HepG2 (cell line): ENCODE data around the gene SMAD3. TPM values are rescaled to one million over a fixed set of nuclear protein-coding genes. Genes with fewer than 3 reads are reported as not detected.

Source experiments
- ADNP ChIP-seq: sonication (generic); formaldehyde crosslinking; IDR thresholded peaks from 2 replicates; pipeline ENCODE4 v1.4.0; 2020; ENCODE audit warnings: missing genetic modification reagents
- AGO2 ChIP-seq: fragments of 200-400 bp; formaldehyde crosslinking; optimal IDR thresholded peaks from 2 replicates; pipeline ENCODE3; 2017; ENCODE audit warnings: mild to moderate bottlenecking, low read depth, low read length, moderate library complexity
- BHLHE40 ChIP-seq: IDR thresholded peaks from 2 replicates; pipeline ENCODE4 v1.6.1; 2011; ENCODE audit warnings: low read length, improper control_type of control experiment
- MAF1 ChIP-seq: sonication (generic); formaldehyde crosslinking; IDR thresholded peaks from 2 replicates; pipeline ENCODE4 v1.5.0; 2020; ENCODE audit warnings: missing genetic modification reagents, borderline replicate concordance
- PTBP1 ChIP-seq: fragments of 200-400 bp; formaldehyde crosslinking; IDR thresholded peaks from 2 replicates; pipeline ENCODE4 v1.6.1; 2018; ENCODE audit warnings: low read length, low read depth; ENCODE audit not compliant: poor library complexity, severe bottlenecking
- RBAK ChIP-seq: sonication (generic); formaldehyde crosslinking; IDR thresholded peaks from 2 replicates; pipeline ENCODE4 v1.5.1; 2020; ENCODE audit warnings: mild to moderate bottlenecking, missing genetic modification reagents
- RFX5 ChIP-seq: IDR thresholded peaks from 2 replicates; pipeline ENCODE4 v1.6.1; 2011; ENCODE audit warnings: low read depth, low read length, improper control_type of control experiment
- RFXANK ChIP-seq: IDR thresholded peaks from 2 replicates; pipeline ENCODE4 v1.6.1; 2016
- SMAD1 ChIP-seq: sonication (generic); formaldehyde crosslinking; IDR thresholded peaks from 2 replicates; pipeline ENCODE4 v1.4.0; 2020; ENCODE audit warnings: missing genetic modification reagents, low read depth, mild to moderate bottlenecking, borderline replicate concordance
- ZC3H13 ChIP-seq: sonication (generic); formaldehyde crosslinking; IDR thresholded peaks from 2 replicates; pipeline ENCODE4 v1.8.1; 2023; ENCODE audit warnings: mild to moderate bottlenecking, missing genetic modification reagents, moderate library complexity
- ZNF234 ChIP-seq: sonication (generic); formaldehyde crosslinking; conservative IDR thresholded peaks from 2 replicates; pipeline ENCODE4 v1.5.1; 2020; ENCODE audit warnings: mild to moderate bottlenecking, missing genetic modification reagents
- ZNF652 ChIP-seq: IDR thresholded peaks from 2 replicates; pipeline ENCODE4 v1.6.1; 2016; ENCODE audit warnings: low read depth, borderline replicate concordance
- ZNF678 ChIP-seq: sonication (generic); formaldehyde crosslinking; IDR thresholded peaks from 2 replicates; pipeline ENCODE4 v1.4.0; 2020; ENCODE audit warnings: mild to moderate bottlenecking, missing genetic modification reagents
- polyA plus RNA-seq, 8 experiments: library from polyadenylated mRNA; depleted of rRNA in 3 of 8; stranded (reverse) in 7 of 8; unstranded in 1 of 8; fragments of >200 nt; fragmentation: Illumina TruSeq in 4 of 8; extraction: Trizol in 4 of 8; gene quantifications; 2 replicates each; pipeline versions ENCODE4 v1.2.1 to v1.2.3, GENCODE V29; 2011 to 2016; ENCODE audit warnings: low read depth in 4 of 8, missing spikeins in 1 of 8, mixed read lengths in 1 of 8; ENCODE audit not compliant: insufficient read depth in 1 of 8
- total RNA-seq, 5 experiments: library from RNA; depleted of rRNA; stranded (reverse); fragments of >200 nt; fragmentation: Illumina TruSeq; extraction: Trizol; gene quantifications; 2 replicates each; pipeline ENCODE4 v1.2.3, GENCODE V29; 2016; ENCODE audit warnings: low read depth in 1 of 5
- TF ChIP-seq, protein P1 (sequence below): sonication (generic); formaldehyde crosslinking; IDR thresholded peaks from 2 replicates; pipeline ENCODE4 v1.5.1; 2020; ENCODE audit warnings: mild to moderate bottlenecking, missing genetic modification reagents, moderate library complexity
- TF ChIP-seq, protein P2 (sequence below): sonication (generic); formaldehyde crosslinking; IDR thresholded peaks from 2 replicates; pipeline ENCODE4 v1.4.0; 2020; ENCODE audit warnings: missing genetic modification reagents, low read depth, mild to moderate bottlenecking, borderline replicate concordance
- TF ChIP-seq, protein P3 (sequence below): IDR thresholded peaks from 2 replicates; pipeline ENCODE4 v1.6.1; 2012; ENCODE audit warnings: low read depth, low read length, improper control_type of control experiment
- TF ChIP-seq, protein P4 (sequence below): sonication (generic); formaldehyde crosslinking; IDR thresholded peaks from 2 replicates; pipeline ENCODE4 v1.5.1; 2020; ENCODE audit warnings: mild to moderate bottlenecking, moderate library complexity, missing genetic modification reagents
- TF ChIP-seq, protein P5 (sequence below): sonication (generic); formaldehyde crosslinking; IDR thresholded peaks from 2 replicates; pipeline ENCODE4 v1.8.1; 2023; ENCODE audit warnings: missing genetic modification reagents, inconsistent platforms, borderline replicate concordance

The SMAD3 gene
- total and polyA plus RNA-seq, 2 of the 13 experiments (the other 11 are each of a cell fraction or from before 2014, with no cell fraction given): 8.6 to 56.3 TPM

DNA sequence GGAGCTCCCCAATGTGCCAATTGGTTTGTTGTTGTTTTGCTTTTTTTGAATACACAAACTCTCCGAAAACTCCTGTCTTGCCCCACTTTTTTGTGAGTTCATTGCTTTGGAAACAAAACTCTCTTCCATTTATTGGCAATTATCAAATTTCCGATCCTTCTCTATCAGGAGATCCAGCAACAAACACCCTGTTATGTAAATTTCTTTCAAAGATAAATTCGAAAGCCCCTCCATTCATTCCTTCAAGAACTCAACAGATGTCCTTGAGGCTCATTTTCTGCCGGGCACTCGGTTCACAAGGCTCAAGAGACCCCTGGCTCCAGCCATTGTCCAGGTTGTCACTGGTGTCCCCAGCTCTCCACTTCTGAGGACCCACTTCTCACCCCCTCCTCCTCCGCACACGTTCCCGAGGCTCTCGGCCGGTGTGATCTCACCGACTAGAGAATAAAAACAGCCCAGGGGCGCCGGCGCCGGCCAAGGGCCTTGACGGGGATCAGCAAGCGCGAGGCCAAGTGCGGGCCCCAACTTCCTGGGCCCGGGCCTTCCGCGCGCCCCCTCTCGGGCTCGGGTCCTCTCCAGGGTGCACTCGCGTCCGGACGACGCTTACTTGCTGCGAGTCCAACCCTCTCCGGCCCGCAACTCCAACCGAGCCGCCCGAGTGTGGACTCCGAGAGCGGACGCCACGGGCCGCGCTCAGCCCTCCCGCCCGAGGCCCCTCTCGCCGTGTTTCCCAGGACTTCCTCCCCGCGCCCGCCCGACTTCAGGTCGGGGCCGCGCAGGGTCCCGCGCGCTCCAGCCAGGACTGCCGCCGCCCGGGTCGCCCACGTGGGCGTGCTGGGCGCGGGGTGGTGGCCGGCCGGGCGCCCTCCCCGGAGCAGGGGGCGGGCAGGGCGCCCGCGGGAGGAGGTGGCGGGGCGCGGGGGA lies 533 bp upstream of the SMAD3 start (continued):
- TF ChIP-seq, protein P1, sequence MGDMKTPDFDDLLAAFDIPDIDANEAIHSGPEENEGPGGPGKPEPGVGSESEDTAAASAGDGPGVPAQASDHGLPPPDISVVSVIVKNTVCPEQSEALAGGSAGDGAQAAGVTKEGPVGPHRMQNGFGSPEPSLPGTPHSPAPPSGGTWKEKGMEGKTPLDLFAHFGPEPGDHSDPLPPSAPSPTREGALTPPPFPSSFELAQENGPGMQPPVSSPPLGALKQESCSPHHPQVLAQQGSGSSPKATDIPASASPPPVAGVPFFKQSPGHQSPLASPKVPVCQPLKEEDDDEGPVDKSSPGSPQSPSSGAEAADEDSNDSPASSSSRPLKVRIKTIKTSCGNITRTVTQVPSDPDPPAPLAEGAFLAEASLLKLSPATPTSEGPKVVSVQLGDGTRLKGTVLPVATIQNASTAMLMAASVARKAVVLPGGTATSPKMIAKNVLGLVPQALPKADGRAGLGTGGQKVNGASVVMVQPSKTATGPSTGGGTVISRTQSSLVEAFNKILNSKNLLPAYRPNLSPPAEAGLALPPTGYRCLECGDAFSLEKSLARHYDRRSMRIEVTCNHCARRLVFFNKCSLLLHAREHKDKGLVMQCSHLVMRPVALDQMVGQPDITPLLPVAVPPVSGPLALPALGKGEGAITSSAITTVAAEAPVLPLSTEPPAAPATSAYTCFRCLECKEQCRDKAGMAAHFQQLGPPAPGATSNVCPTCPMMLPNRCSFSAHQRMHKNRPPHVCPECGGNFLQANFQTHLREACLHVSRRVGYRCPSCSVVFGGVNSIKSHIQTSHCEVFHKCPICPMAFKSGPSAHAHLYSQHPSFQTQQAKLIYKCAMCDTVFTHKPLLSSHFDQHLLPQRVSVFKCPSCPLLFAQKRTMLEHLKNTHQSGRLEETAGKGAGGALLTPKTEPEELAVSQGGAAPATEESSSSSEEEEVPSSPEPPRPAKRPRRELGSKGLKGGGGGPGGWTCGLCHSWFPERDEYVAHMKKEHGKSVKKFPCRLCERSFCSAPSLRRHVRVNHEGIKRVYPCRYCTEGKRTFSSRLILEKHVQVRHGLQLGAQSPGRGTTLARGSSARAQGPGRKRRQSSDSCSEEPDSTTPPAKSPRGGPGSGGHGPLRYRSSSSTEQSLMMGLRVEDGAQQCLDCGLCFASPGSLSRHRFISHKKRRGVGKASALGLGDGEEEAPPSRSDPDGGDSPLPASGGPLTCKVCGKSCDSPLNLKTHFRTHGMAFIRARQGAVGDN (CRISPR knock-in tag): peak; percentile 85
- TF ChIP-seq, protein P2, sequence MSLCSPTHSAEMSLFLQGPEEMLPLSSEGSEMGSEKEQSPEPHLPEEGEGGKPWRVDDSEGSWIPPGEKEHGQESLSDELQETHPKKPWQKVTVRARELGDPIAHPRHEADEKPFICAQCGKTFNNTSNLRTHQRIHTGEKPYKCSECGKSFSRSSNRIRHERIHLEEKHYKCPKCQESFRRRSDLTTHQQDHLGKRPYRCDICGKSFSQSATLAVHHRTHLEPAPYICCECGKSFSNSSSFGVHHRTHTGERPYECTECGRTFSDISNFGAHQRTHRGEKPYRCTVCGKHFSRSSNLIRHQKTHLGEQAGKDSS (CRISPR knock-in tag): no peak
- TF ChIP-seq AGO2: peak; percentile 97
- no peak; the same call in 1 of the 2 replicates for TF ChIP-seq ZNF234 (CRISPR knock-in tag)
- no peak for TF ChIP-seq ZNF652
- peak; percentile 73 for TF ChIP-seq ZC3H13
- no peak for TF ChIP-seq MAF1 (CRISPR knock-in tag)
- TF ChIP-seq, protein P3, sequence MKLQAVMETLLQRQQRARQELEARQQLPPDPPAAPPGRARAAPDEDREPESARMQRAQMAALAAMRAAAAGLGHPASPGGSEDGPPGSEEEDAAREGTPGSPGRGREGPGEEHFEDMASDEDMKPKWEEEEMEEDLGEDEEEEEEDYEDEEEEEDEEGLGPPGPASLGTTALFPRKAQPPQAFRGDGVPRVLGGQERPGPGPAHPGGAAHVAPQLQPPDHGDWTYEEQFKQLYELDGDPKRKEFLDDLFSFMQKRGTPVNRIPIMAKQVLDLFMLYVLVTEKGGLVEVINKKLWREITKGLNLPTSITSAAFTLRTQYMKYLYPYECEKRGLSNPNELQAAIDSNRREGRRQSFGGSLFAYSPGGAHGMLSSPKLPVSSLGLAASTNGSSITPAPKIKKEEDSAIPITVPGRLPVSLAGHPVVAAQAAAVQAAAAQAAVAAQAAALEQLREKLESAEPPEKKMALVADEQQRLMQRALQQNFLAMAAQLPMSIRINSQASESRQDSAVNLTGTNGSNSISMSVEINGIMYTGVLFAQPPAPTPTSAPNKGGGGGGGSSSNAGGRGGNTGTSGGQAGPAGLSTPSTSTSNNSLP: no peak
- no peak for TF ChIP-seq BHLHE40
- TF ChIP-seq, protein P4, sequence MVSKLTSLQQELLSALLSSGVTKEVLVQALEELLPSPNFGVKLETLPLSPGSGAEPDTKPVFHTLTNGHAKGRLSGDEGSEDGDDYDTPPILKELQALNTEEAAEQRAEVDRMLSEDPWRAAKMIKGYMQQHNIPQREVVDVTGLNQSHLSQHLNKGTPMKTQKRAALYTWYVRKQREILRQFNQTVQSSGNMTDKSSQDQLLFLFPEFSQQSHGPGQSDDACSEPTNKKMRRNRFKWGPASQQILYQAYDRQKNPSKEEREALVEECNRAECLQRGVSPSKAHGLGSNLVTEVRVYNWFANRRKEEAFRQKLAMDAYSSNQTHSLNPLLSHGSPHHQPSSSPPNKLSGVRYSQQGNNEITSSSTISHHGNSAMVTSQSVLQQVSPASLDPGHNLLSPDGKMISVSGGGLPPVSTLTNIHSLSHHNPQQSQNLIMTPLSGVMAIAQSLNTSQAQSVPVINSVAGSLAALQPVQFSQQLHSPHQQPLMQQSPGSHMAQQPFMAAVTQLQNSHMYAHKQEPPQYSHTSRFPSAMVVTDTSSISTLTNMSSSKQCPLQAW (CRISPR knock-in tag): 0 out of 2 replicates have a peak, but pooled peaks have one; percentile 10
- TF ChIP-seq PTBP1: no peak
- TF ChIP-seq SMAD1: no peak; the same call in 1 of the 2 replicates
- no peak for TF ChIP-seq ADNP (CRISPR knock-in tag)
- no peak for TF ChIP-seq RFX5
- no peak for TF ChIP-seq RBAK (CRISPR knock-in tag)
- TF ChIP-seq, protein P5, sequence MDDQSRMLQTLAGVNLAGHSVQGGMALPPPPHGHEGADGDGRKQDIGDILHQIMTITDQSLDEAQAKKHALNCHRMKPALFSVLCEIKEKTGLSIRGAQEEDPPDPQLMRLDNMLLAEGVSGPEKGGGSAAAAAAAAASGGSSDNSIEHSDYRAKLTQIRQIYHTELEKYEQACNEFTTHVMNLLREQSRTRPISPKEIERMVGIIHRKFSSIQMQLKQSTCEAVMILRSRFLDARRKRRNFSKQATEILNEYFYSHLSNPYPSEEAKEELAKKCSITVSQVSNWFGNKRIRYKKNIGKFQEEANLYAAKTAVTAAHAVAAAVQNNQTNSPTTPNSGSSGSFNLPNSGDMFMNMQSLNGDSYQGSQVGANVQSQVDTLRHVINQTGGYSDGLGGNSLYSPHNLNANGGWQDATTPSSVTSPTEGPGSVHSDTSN (CRISPR knock-in tag): no peak
- no peak for TF ChIP-seq ZNF678
- no peak for TF ChIP-seq RFXANK (CRISPR knock-in tag)
